OCI-LY3 (cell line): ENCODE data around the gene NPBWR2.

Source experiments
- H2AFZ ChIP-seq: fragments of 200-600, 300-600 bp; shearing (Covaris generic); 2 replicates; pipeline ENCODE4 v1.6.0; 2014; ENCODE audit warnings: antibody characterized with exemption, low read depth, low read length
- H3K27ac ChIP-seq: fragments of 200-600, 300-600 bp; sonication (generic); 2 replicates; pipeline ENCODE4 v1.5.1; 2014; ENCODE audit warnings: mild to moderate bottlenecking, low read length, moderate library complexity, mixed read lengths
- H3K27me3 ChIP-seq: fragments of 200-600, 300-600 bp; sonication (generic); 2 replicates; pipeline ENCODE4 v1.6.1; 2014; ENCODE audit warnings: low read depth, low read length, mixed read lengths
- H3K36me3 ChIP-seq: fragments of 200-600, 300-600 bp; sonication (generic); replicated peaks from 2 replicates; pipeline ENCODE3; 2014; ENCODE audit warnings: low read depth, low read length, mixed read lengths
- H3K4me1 ChIP-seq: fragments of 300-600, 200-600 bp; sonication (generic); 2 replicates; pipeline ENCODE4 v1.6.1; 2014; ENCODE audit warnings: low read length, mixed read lengths
- H3K4me2 ChIP-seq: fragments of 200-600, 300-600 bp; sonication (generic); 2 replicates; pipeline ENCODE4 v1.6.1; 2014; ENCODE audit warnings: low read length, mixed read lengths
- H3K4me3 ChIP-seq: fragments of 300-600, 200-600 bp; sonication (generic); 2 replicates; pipeline ENCODE4 v1.5.1; 2014; ENCODE audit warnings: antibody characterized with exemption, mild to moderate bottlenecking, low read length, moderate library complexity
- H3K79me2 ChIP-seq: fragments of 300-600, 200-600 bp; shearing (Covaris generic); 2 replicates; pipeline ENCODE4 v1.6.1; 2014; ENCODE audit warnings: mild to moderate bottlenecking, low read length, mixed read lengths
- H3K9ac ChIP-seq: fragments of 300-600, 200-600 bp; shearing (Covaris generic); 2 replicates; pipeline ENCODE4 v1.6.0; 2014; ENCODE audit warnings: mild to moderate bottlenecking, low read length, moderate library complexity
- H3K9me3 ChIP-seq: fragments of 200-600, 300-600 bp; shearing (Covaris generic); 2 replicates; pipeline ENCODE4 v1.6.1; 2014; ENCODE audit warnings: low read length, mixed read lengths; ENCODE audit not compliant: insufficient read depth
- H4K20me1 ChIP-seq: fragments of 200-600, 300-600 bp; sonication (generic); 2 replicates; pipeline ENCODE4 v1.6.1; 2016; ENCODE audit warnings: low read length, mixed read lengths; ENCODE audit not compliant: insufficient read depth
- EZH2phosphoT487 ChIP-seq: fragments of 200-600 bp; shearing (Covaris generic); IDR thresholded peaks from 2 replicates; pipeline ENCODE4 v1.6.1; 2018; ENCODE audit warnings: antibody characterized with exemption, mixed run types, low read depth
- TF ChIP-seq, protein P1 (sequence below): fragments of 200-600, 300-600 bp; sonication (generic); IDR thresholded peaks from 2 replicates; pipeline ENCODE4 v1.5.1; 2014; ENCODE audit warnings: antibody characterized with exemption, low read length, low read depth

NPBWR2 gene

DNA sequence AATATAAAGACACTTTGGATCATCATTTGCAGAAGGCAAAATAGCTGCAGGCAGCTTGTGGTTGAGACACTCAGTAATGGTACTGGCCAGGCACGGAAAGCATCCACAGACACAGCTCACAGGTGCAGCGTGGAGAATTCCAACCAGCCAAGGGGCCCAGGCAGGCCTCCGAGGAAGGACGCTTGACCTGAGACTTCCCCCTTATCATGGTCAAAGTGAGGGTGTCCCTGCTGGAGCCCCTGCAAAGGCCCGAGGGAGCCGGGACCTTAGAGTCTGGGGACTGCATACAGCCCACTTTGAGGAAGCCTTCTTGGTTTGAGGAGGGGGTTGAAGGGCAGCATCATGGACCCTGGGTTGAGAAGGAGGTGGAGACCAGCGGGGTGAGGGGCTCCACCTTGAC is 41.8 kb upstream of the NPBWR2 start:
- Histone ChIP-seq H3K79me2 (no peaks in the 10 kb centered on the region), H3K4me1 (no peaks in the 10 kb centered on the region), H3K4me3 (no peak overlapping the region), H3K9me3 (no peaks in the 10 kb centered on the region), H3K36me3 (no peaks in the 10 kb centered on the region), H4K20me1 (no peaks in the 10 kb centered on the region), H2AFZ (no peak overlapping the region), H3K27ac (no peak overlapping the region), H3K9ac (no peak overlapping the region), H3K4me2 (no peak overlapping the region), H3K27me3 (peaks cover 6% of the 10 kb centered on the region)
- TF ChIP-seq, protein P1, sequence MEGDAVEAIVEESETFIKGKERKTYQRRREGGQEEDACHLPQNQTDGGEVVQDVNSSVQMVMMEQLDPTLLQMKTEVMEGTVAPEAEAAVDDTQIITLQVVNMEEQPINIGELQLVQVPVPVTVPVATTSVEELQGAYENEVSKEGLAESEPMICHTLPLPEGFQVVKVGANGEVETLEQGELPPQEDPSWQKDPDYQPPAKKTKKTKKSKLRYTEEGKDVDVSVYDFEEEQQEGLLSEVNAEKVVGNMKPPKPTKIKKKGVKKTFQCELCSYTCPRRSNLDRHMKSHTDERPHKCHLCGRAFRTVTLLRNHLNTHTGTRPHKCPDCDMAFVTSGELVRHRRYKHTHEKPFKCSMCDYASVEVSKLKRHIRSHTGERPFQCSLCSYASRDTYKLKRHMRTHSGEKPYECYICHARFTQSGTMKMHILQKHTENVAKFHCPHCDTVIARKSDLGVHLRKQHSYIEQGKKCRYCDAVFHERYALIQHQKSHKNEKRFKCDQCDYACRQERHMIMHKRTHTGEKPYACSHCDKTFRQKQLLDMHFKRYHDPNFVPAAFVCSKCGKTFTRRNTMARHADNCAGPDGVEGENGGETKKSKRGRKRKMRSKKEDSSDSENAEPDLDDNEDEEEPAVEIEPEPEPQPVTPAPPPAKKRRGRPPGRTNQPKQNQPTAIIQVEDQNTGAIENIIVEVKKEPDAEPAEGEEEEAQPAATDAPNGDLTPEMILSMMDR, result no peak
- no peak for TF ChIP-seq EZH2phosphoT487

DNA sequence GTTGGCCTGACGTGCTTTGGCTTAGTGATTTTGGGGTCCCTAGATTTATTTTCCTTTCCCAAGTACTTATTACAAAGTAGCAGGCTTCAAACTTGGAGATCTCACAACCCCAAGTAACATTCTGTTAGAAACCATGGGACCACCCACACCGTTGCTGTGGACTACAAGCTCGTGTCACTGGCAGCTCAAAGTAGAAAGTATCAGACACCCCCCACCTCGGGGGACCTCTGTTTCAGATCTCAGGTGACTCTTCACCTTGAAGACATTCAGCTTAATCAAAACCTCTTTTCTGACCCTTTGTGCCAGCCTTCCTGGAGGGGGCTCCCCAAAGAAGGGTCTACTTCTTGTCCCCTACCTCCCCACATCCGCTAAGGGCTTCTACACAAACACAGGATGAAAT is 41.2 kb upstream of the NPBWR2 start:
- no peak overlapping the region for H3K9ac ChIP-seq
- H3K36me3 ChIP-seq, result no peaks in the 10 kb centered on the region
- H3K27ac ChIP-seq, result no peak overlapping the region
- H3K4me1 ChIP-seq, result no peaks in the 10 kb centered on the region
- H3K79me2 ChIP-seq, result no peaks in the 10 kb centered on the region
- no peak overlapping the region for H2AFZ ChIP-seq
- H3K4me3 ChIP-seq, result no peak overlapping the region
- no peaks in the 10 kb centered on the region for H4K20me1 ChIP-seq
- H3K9me3 ChIP-seq, result no peaks in the 10 kb centered on the region
- no peak overlapping the region for H3K4me2 ChIP-seq
- H3K27me3 ChIP-seq, result peaks cover 6% of the 10 kb centered on the region
- TF ChIP-seq, protein P1, result no peak
- TF ChIP-seq EZH2phosphoT487, result no peak

DNA sequence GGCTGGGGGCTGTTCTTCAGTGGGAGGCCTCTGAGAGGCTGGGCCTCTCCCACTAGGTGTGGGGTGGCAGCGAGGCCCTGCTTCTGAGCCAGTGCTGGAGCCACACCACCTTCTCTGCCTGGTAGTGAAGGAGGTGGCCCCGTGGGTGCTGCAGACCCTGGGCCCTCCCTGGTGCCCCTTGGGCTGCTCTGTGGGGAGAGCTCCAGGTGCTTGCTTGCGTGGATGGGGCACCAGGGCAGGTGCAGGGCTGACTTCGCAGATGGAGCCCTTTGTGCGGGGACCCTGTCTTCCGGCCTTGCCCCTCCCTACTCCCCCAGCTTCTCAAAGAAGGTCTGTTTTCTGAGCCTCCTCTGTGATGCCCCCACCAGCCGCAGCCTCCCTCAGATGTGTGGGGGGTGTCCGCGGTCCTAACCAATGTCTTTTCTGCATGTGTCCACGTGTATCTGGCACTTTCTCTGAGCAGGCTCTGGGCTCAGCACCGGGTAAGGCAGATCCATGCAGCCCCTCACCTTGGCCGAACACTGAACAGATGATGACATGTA is 39.6 kb upstream of the NPBWR2 start:
- no peak overlapping the region for H2AFZ ChIP-seq
- H3K27me3 ChIP-seq, result peaks cover 6% of the 10 kb centered on the region
- H3K4me2 ChIP-seq, result no peak overlapping the region
- H3K27ac ChIP-seq, result no peak overlapping the region
- no peaks in the 10 kb centered on the region for H3K36me3 ChIP-seq
- TF ChIP-seq, protein P1, result no peak
- TF ChIP-seq EZH2phosphoT487, result no peak
- no peaks in the 10 kb centered on the region for H3K9me3 ChIP-seq
- no peak overlapping the region for H3K9ac ChIP-seq
- H4K20me1 ChIP-seq, result no peaks in the 10 kb centered on the region
- no peak overlapping the region for H3K4me3 ChIP-seq
- no peaks in the 10 kb centered on the region for H3K79me2 ChIP-seq
- no peaks in the 10 kb centered on the region for H3K4me1 ChIP-seq

- Histone ChIP-seq H3K4me1 (no peaks in the 10 kb centered on the region), H3K4me2 (no peak overlapping the region), H2AFZ (no peak overlapping the region), H3K36me3 (no peaks in the 10 kb centered on the region), H3K79me2 (no peaks in the 10 kb centered on the region), H4K20me1 (no peaks in the 10 kb centered on the region), H3K4me3 (no peak overlapping the region), H3K9ac (no peak overlapping the region), H3K9me3 (no peaks in the 10 kb centered on the region), H3K27me3 (peaks cover 6% of the 10 kb centered on the region), H3K27ac (no peak overlapping the region)
- TF ChIP-seq, protein P1, result no peak
Measured at GRCh38 chr20:64146301-64146935, 39.1 kb upstream of the NPBWR2 start.
